ENCODE measurements around the gene TRAM2. TPM values are rescaled to one million over a fixed set of nuclear protein-coding genes. Genes with fewer than 3 reads are reported as not detected.

The TRAM2 gene
- total and polyA plus RNA-seq, 2 of the 13 experiments (the other 11 are each of a cell fraction or from before 2014, with no cell fraction given): 49.1 to 72.5 TPM

- Histone ChIP-seq H3K4me1 (ENCODE audit: insufficient read depth, low read length) (peaks cover 43% of the 10 kb centered on the region), H3K27me3 (ENCODE audit: control insufficient read depth in 1 of 2, insufficient read depth in 2 of 2, low read length in 2 of 2) (no peaks in the 10 kb centered on the region), H2AFZ (ENCODE audit: low read length) (no peak overlapping the region), H3K36me3 (replicated peaks in 1 of 2; ENCODE audit: control insufficient read depth in 1 of 2, insufficient read depth in 2 of 2, low read length in 2 of 2) (peaks cover 12 to 52% of the 10 kb centered on the region in 2 experiments), H3K9ac (ENCODE audit: insufficient read depth, low read depth, low read length) (no peak overlapping the region), H3K27ac (ENCODE audit: extremely low read length, insufficient read depth, low read length) (no peak overlapping the region), H3K9me3 (ENCODE audit: low read length) (no peaks in the 10 kb centered on the region), H3K4me3 (replicated peaks in 1 of 3; ENCODE audit: insufficient read depth in 1 of 3, low read depth in 2 of 3, low read length in 3 of 3) (no peak overlapping the region), H3K79me2 (ENCODE audit: insufficient read depth, low read length) (peaks cover 48% of the 10 kb centered on the region), H4K20me1 (ENCODE audit: insufficient read depth, low read length) (0 out of 2 replicates have a peak, but pooled peaks cover 3% of the 10 kb centered on the region), H3K4me2 (ENCODE audit: low read depth, low read length) (no peak overlapping the region)
- peak; percentile 18 for FAIRE-seq
- POLR2A ChIA-PET: interaction anchor here (0.9 to 2.2 kb wide), 3 partner anchors 20 to 99 kb away, joined by 3 to 8 read pairs (median 5); no protein-coding TSS in a partner anchor
- DNase-seq (ENCODE audit: low spot score): no peak
- WGBS (ENCODE audit: low lambda C conversion rate): 95% methylated on average over 6 of the region's 6 CpGs
- BruUV-seq (replicated peaks): no TSS peak
- intact Hi-C loops (cut with micrococcal nuclease; ENCODE audit: unreplicated experiment): no loop called here
- ATAC-seq: no peak
- CTCF ChIA-PET (ENCODE audit: low intra/inter-chr PET ratio, low total read pairs): no interaction called here
- in situ Hi-C loops (cut with HindIII; ENCODE audit: extremely low pct_ligation_motif_present, low pct_unique_long_range_greater_than_20kb): no loop called here
- TF ChIP-seq ZFYVE20 (CRISPR knock-in tag; IDR thresholded peaks at IDR 0.05; ENCODE audit: borderline replicate concordance, low read depth) (no peak), ZNF326 (CRISPR knock-in tag; IDR thresholded peaks at IDR 0.05; ENCODE audit: borderline replicate concordance) (no peak), MAFK (conservative IDR thresholded peaks at IDR 0.05 in 1 of 2, IDR thresholded peaks at IDR 0.05 in 1 of 2; ENCODE audit: low read length in 2 of 2) (peak; percentile 88 to 91), MAFF (IDR thresholded peaks at IDR 0.05; ENCODE audit: low read depth, low read length) (peak; percentile 77)
These were observed 53.3 kb downstream of the TRAM2 start for GRCh38 chr6:52523378-52524142.

GRCh38 chr6:52522655-52523054 lies 54.2 kb downstream of the TRAM2 start:
- Histone ChIP-seq H3K9ac (ENCODE audit: insufficient read depth, low read depth, low read length) (no peak overlapping the region), H3K4me1 (ENCODE audit: insufficient read depth, low read length) (peaks cover 52% of the 10 kb centered on the region), H3K79me2 (ENCODE audit: insufficient read depth, low read length) (peaks cover 50% of the 10 kb centered on the region), H3K36me3 (replicated peaks in 1 of 2; ENCODE audit: control insufficient read depth in 1 of 2, insufficient read depth in 2 of 2, low read length in 2 of 2) (peaks cover 8 to 45% of the 10 kb centered on the region in 2 experiments), H3K27ac (ENCODE audit: extremely low read length, insufficient read depth, low read length) (peak overlapping the region; percentile 26), H3K4me2 (ENCODE audit: low read depth, low read length) (no peak overlapping the region), H3K4me3 (replicated peaks in 1 of 3; ENCODE audit: insufficient read depth in 1 of 3, low read depth in 2 of 3, low read length in 3 of 3) (no peak overlapping the region), H4K20me1 (ENCODE audit: insufficient read depth, low read length) (0 out of 2 replicates have a peak, but pooled peaks cover 3% of the 10 kb centered on the region), H3K27me3 (ENCODE audit: control insufficient read depth in 1 of 2, insufficient read depth in 2 of 2, low read length in 2 of 2) (no peaks in the 10 kb centered on the region), H3K9me3 (ENCODE audit: low read length) (no peaks in the 10 kb centered on the region), H2AFZ (ENCODE audit: low read length) (no peak overlapping the region)
- no TSS peak for BruUV-seq (replicated peaks)
- in situ Hi-C loops (cut with HindIII; ENCODE audit: extremely low pct_ligation_motif_present, low pct_unique_long_range_greater_than_20kb) (no loop called here), intact Hi-C loops (cut with micrococcal nuclease; ENCODE audit: unreplicated experiment) (no loop called here)
- FAIRE-seq: peak; percentile 46
- WGBS (ENCODE audit: low lambda C conversion rate): 89% methylated on average over 3 of the region's 3 CpGs
- ATAC-seq: no peak
- POLR2A ChIA-PET: interaction anchor here (2.2 kb wide), 1 partner anchor 21 kb away, joined by 8 read pairs; no protein-coding TSS in a partner anchor
- CTCF ChIA-PET (ENCODE audit: low intra/inter-chr PET ratio, low total read pairs): no interaction called here
- DNase-seq (ENCODE audit: low spot score): no peak
- TF ChIP-seq MXD1 (CRISPR knock-in tag; IDR thresholded peaks at IDR 0.05): no peak
- no peak for TF ChIP-seq ELK4 (CRISPR knock-in tag; IDR thresholded peaks at IDR 0.05; ENCODE audit: borderline replicate concordance)
- peak; percentile 26; the same call in 1 of the 2 replicates for TF ChIP-seq FOSL2 (CRISPR knock-in tag; IDR thresholded peaks at IDR 0.05)
- no peak for TF ChIP-seq KLF16 (CRISPR knock-in tag; IDR thresholded peaks at IDR 0.05)
- TF ChIP-seq ZBTB33 (CRISPR knock-in tag; IDR thresholded peaks at IDR 0.05): 0 out of 2 replicates have a peak, but pooled peaks have one; percentile 29
- 0 out of 2 replicates have a peak, but pooled peaks have one; percentile 24 for TF ChIP-seq ZNF605 (CRISPR knock-in tag; IDR thresholded peaks at IDR 0.05)
- peak; percentile 37; the same call in 1 of the 2 replicates for TF ChIP-seq ZBTB38 (CRISPR knock-in tag; IDR thresholded peaks at IDR 0.05)
- no peak for TF ChIP-seq RFX3 (CRISPR knock-in tag; IDR thresholded peaks at IDR 0.05)

Data from HepG2 (cell line).